GM12891 (cell line): ENCODE data around the gene ARHGEF7.
A peak's percentile ranks its signal among the peaks of the same experiment; 100 is the strongest.

Source experiments
- DNase-seq: peaks from one replicate; pipeline ENCODE4 v3.0.0; 2011; ENCODE audit warnings: low spot score; ENCODE audit not compliant: insufficient read length
- FAIRE-seq: peaks from 2 replicates; lab custom pipeline; 2011; peaks lifted over from hg19 to GRCh38; lab: Jason Lieb, UNC
- PAX5 ChIP-seq: IDR thresholded peaks from 2 replicates; pipeline ENCODE4 v1.6.1; 2011; ENCODE audit warnings: low read length, moderate library complexity, mild to moderate bottlenecking; ENCODE audit not compliant: insufficient read depth, severe bottlenecking
- POLR2A ChIP-seq: IDR thresholded peaks from 2 replicates; pipeline ENCODE4 v1.6.1; 2011; ENCODE audit warnings: low read depth, low read length, control low read depth
- POLR2AphosphoS5 ChIP-seq: IDR thresholded peaks from 2 replicates; pipeline ENCODE4 v1.6.1; 2011; ENCODE audit warnings: low read depth, low read length, control low read depth
- POU2F2 ChIP-seq: IDR thresholded peaks from 2 replicates; pipeline ENCODE4 v1.6.1; 2011; ENCODE audit warnings: low read depth, mild to moderate bottlenecking, control low read depth, low read length, moderate library complexity
- SPI1 ChIP-seq: IDR thresholded peaks from 2 replicates; pipeline ENCODE4 v1.6.1; 2011; ENCODE audit warnings: low read depth, low read length, control low read depth
- TAF1 ChIP-seq: IDR thresholded peaks from 2 replicates; pipeline ENCODE4 v1.6.1; 2011; ENCODE audit warnings: low read depth, low read length, control low read depth

Gene ARHGEF7

GRCh38 chr13:111120913-111121312 is 5.8 kb downstream of the ARHGEF7 start:
- TF ChIP-seq POLR2A = no peak
- no peak for TF ChIP-seq TAF1
- no peak for TF ChIP-seq PAX5
- TF ChIP-seq POU2F2 = no peak
- no peak for TF ChIP-seq POLR2AphosphoS5
- no peak for TF ChIP-seq SPI1
- DNase-seq (no peak), FAIRE-seq (no peak)

GRCh38 chr13:111121506-111121905 is 6.4 kb downstream of the ARHGEF7 start:
- no peak for DNase-seq
- TF ChIP-seq TAF1 (no peak), SPI1 (no peak), POLR2AphosphoS5 (no peak), PAX5 (no peak), POLR2A (no peak), POU2F2 (no peak)
- FAIRE-seq = no peak

- TF ChIP-seq POU2F2 = no peak
- TF ChIP-seq POLR2A = no peak
- no peak for TF ChIP-seq SPI1
- TF ChIP-seq POLR2AphosphoS5 = no peak
- TF ChIP-seq TAF1 = no peak
- TF ChIP-seq PAX5 = no peak
- DNase-seq = no peak
- FAIRE-seq = no peak
Measured at GRCh38 chr13:111122056-111122455, 6.9 kb downstream of the ARHGEF7 start.

- DNase-seq = no peak
- no peak for FAIRE-seq
- TF ChIP-seq POLR2A (no peak), POU2F2 (no peak), POLR2AphosphoS5 (no peak), TAF1 (no peak), PAX5 (no peak), SPI1 (no peak)
Measured at GRCh38 chr13:111122631-111123030, 7.5 kb downstream of the ARHGEF7 start.

- FAIRE-seq (no peak), DNase-seq (no peak)
- TF ChIP-seq POLR2A (no peak), POU2F2 (no peak), POLR2AphosphoS5 (no peak), PAX5 (no peak), TAF1 (no peak), SPI1 (no peak)
Measured at GRCh38 chr13:111123221-111123620, 8.1 kb downstream of the ARHGEF7 start.

GRCh38 chr13:111123649-111124048 is 8.5 kb downstream of the ARHGEF7 start:
- TF ChIP-seq POLR2AphosphoS5 = no peak
- no peak for TF ChIP-seq TAF1
- no peak for TF ChIP-seq POLR2A
- no peak for TF ChIP-seq POU2F2
- no peak for TF ChIP-seq PAX5
- TF ChIP-seq SPI1 = no peak
- no peak for DNase-seq
- no peak for FAIRE-seq

GRCh38 chr13:111126509-111126908 is 11.4 kb downstream of the ARHGEF7 start:
- no peak for FAIRE-seq
- TF ChIP-seq POU2F2 (no peak), POLR2AphosphoS5 (no peak), PAX5 (no peak), TAF1 (no peak), SPI1 (no peak), POLR2A (no peak)
- no peak for DNase-seq

GRCh38 chr13:111129465-111130115 is 14.5 kb downstream of the ARHGEF7 start:
- FAIRE-seq (peak; percentile 99), DNase-seq (peak; percentile 48)
- TF ChIP-seq SPI1 = peak; percentile 96
- no peak for TF ChIP-seq PAX5
- no peak for TF ChIP-seq POLR2A

GRCh38 chr13:111130116-111130508 is 15.0 kb downstream of the ARHGEF7 start:
- TF ChIP-seq POLR2A = no peak
- no peak for TF ChIP-seq PAX5
- no peak for TF ChIP-seq POU2F2
- no peak for TF ChIP-seq POLR2AphosphoS5
- no peak for TF ChIP-seq TAF1
- no peak for TF ChIP-seq SPI1
- DNase-seq (no peak), FAIRE-seq (peak; percentile 62)

- TF ChIP-seq PAX5 = no peak
- no peak for TF ChIP-seq POLR2AphosphoS5
- no peak for FAIRE-seq
- DNase-seq = no peak
Measured at GRCh38 chr13:111131048-111131447, 15.9 kb downstream of the ARHGEF7 start.
